Measurements from ENCODE around the gene FAM9C. TPM values are rescaled to one million over a fixed set of nuclear protein-coding genes. Genes with fewer than 3 reads are reported as not detected.

Gene FAM9C
- under 1 TPM in 1 of 6 donors, not detected in 5; 0.20 TPM for total RNA-seq

GRCh38 chrX:13044441-13044840, at the start of gene FAM9C:
TSS of gene FAM9C (minus strand) at chrX:13044620. CDS start at chrX:13043789, 831 bp downstream.
- H3K27me3 ChIP-seq: no peaks in the 10 kb centered on the region
- no peak within 1 kb of the TSS for H3K4me3 ChIP-seq
- TF ChIP-seq CTCF (IDR thresholded peaks at IDR 0.05): no peak
- TF ChIP-seq POLR2A (IDR thresholded peaks at IDR 0.05): no peak
- no peak for TF ChIP-seq POLR2AphosphoS5 (IDR thresholded peaks at IDR 0.05)
- no peak for TF ChIP-seq EP300 (IDR thresholded peaks at IDR 0.05)
- H3K9me3 ChIP-seq: no peaks in the 10 kb centered on the region
- no peaks in the 10 kb centered on the region for H3K36me3 ChIP-seq
- peaks cover 0 to 4% (median 0%) of the 10 kb centered on the region in 4 donors for H3K4me1 ChIP-seq
- ATAC-seq (ENCODE audit: low FRiP score in 2 of 2) (peak in 1 of 2 donors; percentile 22), DNase-seq (peak in 1 of 2 donors; percentile 29)
- H3K27ac ChIP-seq: no peak within 1 kb of the TSS
- WGBS, 2 donors: 66 to 98% methylated on average over 7 to 9 of the region's 21 CpGs

DNA sequence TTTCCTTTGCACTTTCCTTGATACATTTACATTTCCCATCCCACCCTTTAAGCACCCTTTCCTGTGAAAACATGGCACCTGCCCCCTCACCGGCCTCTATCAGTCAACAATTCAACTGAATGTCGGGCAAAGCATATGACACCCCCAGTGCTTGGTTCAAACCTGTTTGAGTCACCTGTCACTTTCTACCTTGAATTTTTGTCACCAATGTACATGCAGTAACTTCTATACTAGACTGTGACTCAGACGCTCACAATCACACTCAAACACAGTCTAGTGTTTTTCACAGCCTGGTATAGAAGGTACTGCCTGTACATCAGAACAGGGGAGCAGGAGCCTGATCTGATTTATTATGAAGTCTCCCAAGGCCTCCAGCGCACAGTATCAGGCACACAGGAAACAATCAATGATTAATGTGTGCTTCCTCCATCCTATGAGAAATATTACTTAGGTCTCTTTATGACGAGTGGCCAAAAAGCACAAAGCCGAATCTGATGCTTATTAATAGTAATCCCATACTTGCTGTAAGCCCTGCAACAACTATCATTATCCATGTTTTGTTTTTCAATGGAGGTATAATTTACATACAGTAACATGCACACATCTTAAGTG, 49.2 kb upstream of the FAM9C start:
- Histone ChIP-seq H3K36me3 (no peaks in the 10 kb centered on the region), H3K27ac (peak overlapping the region in 3 of 4 donors; percentile 49 to 83 (median 82)), H3K27me3 (no peaks in the 10 kb centered on the region), H3K4me3 (no peak overlapping the region), H3K4me1 (peaks cover 7 to 42% (median 12%) of the 10 kb centered on the region in 4 donors), H3K9me3 (no peaks in the 10 kb centered on the region)
- TF ChIP-seq CTCF (IDR thresholded peaks at IDR 0.05) (no peak), POLR2AphosphoS5 (IDR thresholded peaks at IDR 0.05) (no peak), EP300 (IDR thresholded peaks at IDR 0.05) (no peak), POLR2A (IDR thresholded peaks at IDR 0.05) (no peak)
- DNase-seq: no peak
- no peak for ATAC-seq (ENCODE audit: low FRiP score in 2 of 2)
- WGBS, 2 donors: 66 to 80% methylated on average over 5 to 6 of the region's 6 CpGs

DNA sequence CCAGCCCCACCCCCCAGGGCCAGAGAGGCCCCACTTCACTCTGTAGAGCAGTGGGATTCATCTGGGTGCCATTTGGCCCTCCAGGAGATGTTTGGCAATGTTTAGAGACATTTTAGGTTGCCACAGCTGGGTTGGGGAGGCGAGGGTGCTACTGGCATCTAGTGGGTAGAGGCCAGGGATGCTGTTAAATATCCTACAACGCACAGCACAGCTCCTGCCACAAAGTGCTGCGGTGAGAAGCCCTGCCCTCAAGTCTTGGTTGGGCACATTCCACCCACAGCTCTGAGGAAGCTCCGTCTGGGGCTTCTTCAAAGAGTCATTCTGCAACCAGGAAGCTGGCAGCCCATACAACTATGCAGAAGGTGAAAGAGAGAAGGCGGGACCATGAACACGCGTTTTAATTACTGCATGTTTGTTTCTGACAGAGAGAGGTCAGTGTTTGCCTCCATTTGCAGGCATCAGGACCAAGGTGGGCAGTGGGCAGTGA, 48.1 kb upstream of the FAM9C start:
- Histone ChIP-seq H3K4me3 (no peak overlapping the region), H3K9me3 (no peaks in the 10 kb centered on the region), H3K4me1 (peaks cover 7 to 45% (median 12%) of the 10 kb centered on the region in 4 donors), H3K27me3 (no peaks in the 10 kb centered on the region), H3K27ac (peak overlapping the region; percentile 76 to 83 (median 80)), H3K36me3 (no peaks in the 10 kb centered on the region)
- ATAC-seq (ENCODE audit: low FRiP score in 2 of 2) (peak; percentile 65 to 75), DNase-seq (peak in 1 of 2 donors; percentile 76)
- TF ChIP-seq EP300 (IDR thresholded peaks at IDR 0.05): no peak
- TF ChIP-seq CTCF (IDR thresholded peaks at IDR 0.05): peak in 2 of 6 experiments; percentile 4 to 24
- TF ChIP-seq POLR2AphosphoS5 (IDR thresholded peaks at IDR 0.05): peak in 1 of 2 donors; percentile 34
- peak in 1 of 4 donors; percentile 59 for TF ChIP-seq POLR2A (IDR thresholded peaks at IDR 0.05)
- 67% methylated on average over 7 of the region's 7 CpGs; no CpG with 5 or more reads in 1 of the 2 donors for WGBS, 2 donors

DNA sequence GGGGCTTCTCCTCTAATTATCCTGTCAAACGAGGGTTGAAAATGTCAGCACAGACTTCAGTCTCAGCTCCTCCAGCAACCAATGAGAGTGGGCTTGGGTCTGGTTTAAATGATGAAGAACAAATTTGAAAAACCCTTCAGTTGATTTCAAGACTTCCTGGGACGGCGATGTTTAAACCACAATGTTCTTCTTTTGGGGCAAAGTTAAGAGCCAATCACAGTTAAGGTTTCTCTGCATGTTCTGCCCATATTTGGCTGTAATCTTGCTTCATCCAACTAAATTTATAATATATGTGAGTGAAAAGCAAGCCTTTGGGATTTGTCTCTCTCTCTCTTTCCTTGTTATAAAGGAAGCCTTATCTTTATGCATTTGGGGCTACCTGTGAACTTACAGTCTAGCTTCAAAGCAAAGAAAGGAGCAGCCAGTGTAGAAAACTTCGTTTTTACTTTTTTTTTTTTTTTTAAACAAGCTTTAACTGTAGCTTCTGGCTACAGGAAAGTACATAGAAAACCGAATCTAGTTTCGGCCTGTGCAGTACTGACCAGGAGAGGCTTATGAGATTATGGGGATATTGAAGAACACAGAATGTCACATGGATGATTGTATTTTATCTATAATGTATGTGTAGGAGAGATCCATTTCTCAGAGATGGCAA, 46.8 kb upstream of the FAM9C start:
- ATAC-seq (ENCODE audit: low FRiP score in 2 of 2) (peak in 1 of 2 donors; percentile 26), DNase-seq (no peak)
- Histone ChIP-seq H3K27me3 (no peaks in the 10 kb centered on the region), H3K36me3 (no peaks in the 10 kb centered on the region), H3K4me1 (peaks cover 7 to 53% (median 14%) of the 10 kb centered on the region in 4 donors), H3K27ac (peak overlapping the region; percentile 76 to 83 (median 80)), H3K9me3 (no peaks in the 10 kb centered on the region), H3K4me3 (no peak overlapping the region)
- peak in 1 of 4 donors; percentile 31 for TF ChIP-seq POLR2A (IDR thresholded peaks at IDR 0.05)
- no peak for TF ChIP-seq EP300 (IDR thresholded peaks at IDR 0.05)
- WGBS, 2 donors: 50 to 56% methylated on average over 6 of the region's 6 CpGs

GRCh38 chrX:13090339-13091110, 46.1 kb upstream of the FAM9C start:
- ATAC-seq (ENCODE audit: low FRiP score in 2 of 2) (peak in 1 of 2 donors; percentile 66), DNase-seq (no peak)
- TF ChIP-seq POLR2A (IDR thresholded peaks at IDR 0.05) (no peak), POLR2AphosphoS5 (IDR thresholded peaks at IDR 0.05) (no peak), EP300 (IDR thresholded peaks at IDR 0.05) (no peak), CTCF (IDR thresholded peaks at IDR 0.05) (no peak)
- no peaks in the 10 kb centered on the region for H3K27me3 ChIP-seq
- H3K4me3 ChIP-seq: no peak overlapping the region
- H3K4me1 ChIP-seq: peaks cover 7 to 52% (median 14%) of the 10 kb centered on the region in 4 donors
- 39 to 57% methylated on average over 13 to 14 of the region's 14 CpGs for WGBS, 2 donors
- no peaks in the 10 kb centered on the region for H3K36me3 ChIP-seq
- no peaks in the 10 kb centered on the region for H3K9me3 ChIP-seq
- peak overlapping the region; percentile 76 to 83 (median 80) for H3K27ac ChIP-seq
